Lung (tissue), 12 donors: ENCODE results near the gene PDK2. TPM values are rescaled to one million over a fixed set of nuclear protein-coding genes. Genes with fewer than 3 reads are reported as not detected.

Source experiments
- ATAC-seq: fragments of 200-7000 bp; cut with Tn5 transposase; one replicate; pipeline ENCODE4 v1.9.1; 2020; ENCODE audit warnings: moderate number of reproducible peaks; ENCODE audit not compliant: insufficient read depth, low FRiP score
- DNase-seq, 3 donors: peaks; one replicate each; pipeline ENCODE4 v3.0.0-alpha.2; 2013 to 2017
- H3K27ac ChIP-seq, 2 donors: one replicate each; pipeline ENCODE4 v1.5.1; 2013; ENCODE audit warnings: mild to moderate bottlenecking in 2 of 2, moderate library complexity in 2 of 2, control low read depth in 1 of 2, inconsistent platforms in 1 of 2, low read depth in 1 of 2, low read length in 1 of 2
- H3K27me3 ChIP-seq, 3 donors: one replicate each; pipeline ENCODE4 v1.5.1; 2013; ENCODE audit warnings: low read length in 2 of 3; ENCODE audit not compliant: control insufficient read depth in 3 of 3, insufficient read depth in 3 of 3
- H3K36me3 ChIP-seq, 4 donors: one replicate each; pipeline ENCODE4 v1.5.1; 2013; ENCODE audit warnings: low read length in 4 of 4, mild to moderate bottlenecking in 1 of 4, moderate library complexity in 1 of 4; ENCODE audit not compliant: control insufficient read depth in 4 of 4, insufficient read depth in 4 of 4
- H3K4me1 ChIP-seq, 5 donors: one replicate each; pipeline ENCODE4 v1.5.1; 2013; ENCODE audit warnings: low read length in 5 of 5, mild to moderate bottlenecking in 2 of 5, moderate library complexity in 1 of 5; ENCODE audit not compliant: control insufficient read depth in 5 of 5, insufficient read depth in 5 of 5
- H3K4me3 ChIP-seq: one replicate; pipeline ENCODE4 v1.5.1; 2013; ENCODE audit warnings: mild to moderate bottlenecking, control low read depth, moderate library complexity
- H3K9ac ChIP-seq, 2 donors: one replicate each; pipeline ENCODE4 v1.5.1; 2013; ENCODE audit warnings: low read length in 2 of 2, control low read depth in 1 of 2; ENCODE audit not compliant: insufficient read depth in 1 of 2
- H3K9me3 ChIP-seq, 4 donors: one replicate each; pipeline ENCODE4 v1.5.1; 2013; ENCODE audit warnings: low read length in 3 of 4, mild to moderate bottlenecking in 1 of 4, moderate library complexity in 1 of 4; ENCODE audit not compliant: control insufficient read depth in 4 of 4, insufficient read depth in 3 of 4
- CTCF ChIP-seq: IDR thresholded peaks from 2 replicates; pipeline ENCODE4 v1.5.1; 2012; ENCODE audit warnings: mild to moderate bottlenecking; ENCODE audit errors: control extremely low read depth, extremely low read depth
- WGBS, 2 donors: extraction: QIAGEN DNeasy Blood & Tissue Kit; methylation state at CpG; one replicate each; pipeline ENCODE4 v1.1.7; 2013; 5-methylcytosine and 5-hydroxymethylcytosine counted together
- polyA plus RNA-seq, 2 donors: library from polyadenylated mRNA; stranded (reverse); fragments of 200-250 nt; gene quantifications; one replicate each; pipeline ENCODE4 v1.2.1, GENCODE V29; 2013
- total RNA-seq, 2 donors: library from RNA; depleted of rRNA in 1 of 2; stranded (reverse); fragments of >200 nt in 1 of 2; gene quantifications; one replicate each; pipeline ENCODE4 v1.2.1, GENCODE V29; 2014 to 2021
- donor health status: control.
- donor health status: control.
- donor health status: Bipolar disorder and iron deficiency.
- donor health status: healthy.
- donor health status: DM: yes; HTN: yes; CAD: no.

The PDK2 gene
- total and polyA plus RNA-seq, 4 donors: 10.0 to 27.8 (median 19.4) TPM

- Histone ChIP-seq H3K9ac (no peak overlapping the region), H3K4me3 (no peak overlapping the region), H3K36me3 (no peaks in the 10 kb centered on the region), H3K4me1 (peaks cover 5 to 45% (median 13%) of the 10 kb centered on the region in 5 donors), H3K9me3 (no peaks in the 10 kb centered on the region), H3K27ac (peak overlapping the region in 1 of 2 donors; percentile 72), H3K27me3 (peaks cover 0 to 6% (median 5%) of the 10 kb centered on the region in 3 donors)
- no peak for TF ChIP-seq CTCF
- DNase-seq (no peak), ATAC-seq (no peak)
- WGBS, 2 donors: 68 to 76% methylated on average over 4 of the region's 4 CpGs
These were observed 44.0 kb upstream of the PDK2 start for GRCh38 chr17:50051082-50051576.

GRCh38 chr17:50051606-50052005 lies 43.5 kb upstream of the PDK2 start:
- ATAC-seq: no peak
- no peak for TF ChIP-seq CTCF
- WGBS, 2 donors: 55 to 80% methylated on average over 2 of the region's 2 CpGs
- no peak for DNase-seq
- peaks cover 5 to 50% (median 17%) of the 10 kb centered on the region in 5 donors for H3K4me1 ChIP-seq
- peaks cover 0 to 6% (median 5%) of the 10 kb centered on the region in 3 donors for H3K27me3 ChIP-seq
- peak overlapping the region in 1 of 2 donors; percentile 72 for H3K27ac ChIP-seq
- no peak overlapping the region for H3K9ac ChIP-seq
- H3K4me3 ChIP-seq: no peak overlapping the region
- H3K9me3 ChIP-seq: no peaks in the 10 kb centered on the region
- no peaks in the 10 kb centered on the region for H3K36me3 ChIP-seq

GRCh38 chr17:50052241-50052796 lies 42.8 kb upstream of the PDK2 start:
- Histone ChIP-seq H3K9ac (no peak overlapping the region), H3K4me1 (peaks cover 5 to 56% (median 22%) of the 10 kb centered on the region in 5 donors), H3K9me3 (no peaks in the 10 kb centered on the region), H3K27me3 (peaks cover 0 to 6% (median 5%) of the 10 kb centered on the region in 3 donors), H3K4me3 (no peak overlapping the region), H3K27ac (peak overlapping the region in 1 of 2 donors; percentile 29), H3K36me3 (no peaks in the 10 kb centered on the region)
- no peak for ATAC-seq
- 64 to 83% methylated on average over 6 of the region's 6 CpGs for WGBS, 2 donors
- TF ChIP-seq CTCF: no peak
- no peak for DNase-seq
